ENCODE measurements around the gene FAM181A.

Gene FAM181A

DNA sequence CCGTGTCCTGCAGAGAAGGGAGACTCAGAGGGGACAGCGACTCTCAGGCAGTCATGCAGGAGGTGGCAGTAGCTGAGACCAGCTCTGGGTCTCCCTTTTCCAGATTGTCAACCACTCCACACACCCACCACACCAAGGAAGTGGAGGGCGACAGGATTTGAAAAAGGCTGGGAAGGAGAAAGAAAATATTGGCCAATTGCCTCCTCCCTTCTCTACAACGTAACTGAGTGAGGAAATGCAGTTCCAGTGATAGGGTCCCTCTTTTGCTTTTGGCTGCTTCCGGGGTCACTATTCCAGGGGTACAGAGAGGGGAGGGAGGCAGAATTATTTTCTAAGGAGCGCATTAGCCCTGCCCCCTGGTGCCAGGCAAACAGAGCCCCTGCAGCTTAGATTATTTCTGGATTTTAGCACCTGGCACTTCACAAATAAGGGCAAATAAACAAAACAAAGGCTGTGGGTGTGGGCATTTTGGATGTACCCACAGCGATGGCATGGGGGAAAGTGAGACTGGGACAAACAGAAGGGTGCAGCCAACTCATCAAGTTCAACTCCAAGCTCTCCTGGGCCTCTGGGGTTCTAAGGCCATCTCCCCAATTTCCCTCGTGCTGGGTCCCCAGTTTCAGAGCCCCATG, 28.8 kb downstream of the FAM181A start:
- TF ChIP-seq, protein P1, sequence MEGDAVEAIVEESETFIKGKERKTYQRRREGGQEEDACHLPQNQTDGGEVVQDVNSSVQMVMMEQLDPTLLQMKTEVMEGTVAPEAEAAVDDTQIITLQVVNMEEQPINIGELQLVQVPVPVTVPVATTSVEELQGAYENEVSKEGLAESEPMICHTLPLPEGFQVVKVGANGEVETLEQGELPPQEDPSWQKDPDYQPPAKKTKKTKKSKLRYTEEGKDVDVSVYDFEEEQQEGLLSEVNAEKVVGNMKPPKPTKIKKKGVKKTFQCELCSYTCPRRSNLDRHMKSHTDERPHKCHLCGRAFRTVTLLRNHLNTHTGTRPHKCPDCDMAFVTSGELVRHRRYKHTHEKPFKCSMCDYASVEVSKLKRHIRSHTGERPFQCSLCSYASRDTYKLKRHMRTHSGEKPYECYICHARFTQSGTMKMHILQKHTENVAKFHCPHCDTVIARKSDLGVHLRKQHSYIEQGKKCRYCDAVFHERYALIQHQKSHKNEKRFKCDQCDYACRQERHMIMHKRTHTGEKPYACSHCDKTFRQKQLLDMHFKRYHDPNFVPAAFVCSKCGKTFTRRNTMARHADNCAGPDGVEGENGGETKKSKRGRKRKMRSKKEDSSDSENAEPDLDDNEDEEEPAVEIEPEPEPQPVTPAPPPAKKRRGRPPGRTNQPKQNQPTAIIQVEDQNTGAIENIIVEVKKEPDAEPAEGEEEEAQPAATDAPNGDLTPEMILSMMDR (IDR thresholded peaks at IDR 0.05; ENCODE audit: low read depth, low read length) = no peak
- DNase-seq (ENCODE audit: extremely low read depth, low read depth) = no peak

DNA sequence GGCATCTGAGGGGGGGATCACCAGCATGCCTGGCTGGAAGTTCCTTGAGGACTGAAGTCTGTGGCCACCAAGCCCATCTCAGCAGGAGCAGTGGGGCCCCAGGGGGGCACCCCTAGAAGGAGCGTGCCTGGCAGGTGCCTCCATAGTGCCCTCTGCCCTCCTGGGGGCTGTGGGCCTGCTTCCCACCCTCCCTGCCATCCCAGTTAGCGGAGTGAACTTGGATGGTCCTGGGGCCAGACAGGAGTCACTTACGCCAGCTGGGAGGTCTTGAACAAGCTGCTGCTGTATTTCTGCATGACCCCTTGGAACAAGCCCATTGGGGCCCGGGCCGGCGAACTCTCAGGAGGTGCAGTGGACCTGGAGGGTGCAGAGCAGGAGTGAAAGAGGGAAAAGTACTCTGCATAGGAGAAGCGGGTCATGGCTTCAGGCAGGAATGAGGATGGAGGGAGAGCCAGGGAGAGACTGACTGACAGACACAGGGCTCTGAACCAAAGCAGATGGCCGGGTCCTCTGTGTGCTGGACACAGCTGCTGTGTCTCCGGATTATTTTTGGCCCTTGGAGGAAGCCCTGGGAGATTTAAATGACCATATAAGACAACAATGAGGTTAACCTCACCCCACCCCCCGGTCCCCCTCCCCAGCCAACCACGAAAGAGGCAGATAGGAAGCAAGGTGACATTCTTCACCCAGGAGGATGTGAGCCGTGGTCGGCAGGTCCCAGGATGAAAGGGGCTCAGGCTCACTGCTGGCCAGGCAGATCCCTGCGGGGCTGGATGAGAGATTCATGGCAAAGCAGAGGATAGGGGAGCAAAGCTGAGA, 29.6 kb downstream of the FAM181A start:
- DNase-seq (ENCODE audit: extremely low read depth, low read depth) = no peak
- TF ChIP-seq, protein P1 (IDR thresholded peaks at IDR 0.05; ENCODE audit: low read depth, low read length) = no peak

DNA sequence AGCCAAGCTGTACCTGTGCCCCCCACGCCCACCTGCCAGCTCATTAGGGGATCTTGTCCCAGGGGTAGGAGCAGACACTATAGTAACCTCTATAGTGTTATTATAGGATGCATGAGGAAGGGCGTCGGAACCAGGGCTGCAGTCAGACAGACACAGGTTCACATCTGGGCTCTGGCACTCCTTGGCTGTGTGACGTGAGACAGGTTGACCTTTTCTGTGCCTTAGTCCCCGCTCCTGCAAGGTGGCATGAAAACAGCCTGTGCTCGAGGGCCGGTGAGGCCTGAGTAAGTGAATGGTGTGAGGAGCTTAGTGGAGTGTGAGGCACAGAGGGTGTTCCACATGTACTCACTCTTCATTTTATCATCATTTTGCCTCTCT, 30.2 kb downstream of the FAM181A start:
- TF ChIP-seq, protein P1 (IDR thresholded peaks at IDR 0.05; ENCODE audit: low read depth, low read length) = no peak
- DNase-seq (ENCODE audit: extremely low read depth, low read depth) = no peak

DNA sequence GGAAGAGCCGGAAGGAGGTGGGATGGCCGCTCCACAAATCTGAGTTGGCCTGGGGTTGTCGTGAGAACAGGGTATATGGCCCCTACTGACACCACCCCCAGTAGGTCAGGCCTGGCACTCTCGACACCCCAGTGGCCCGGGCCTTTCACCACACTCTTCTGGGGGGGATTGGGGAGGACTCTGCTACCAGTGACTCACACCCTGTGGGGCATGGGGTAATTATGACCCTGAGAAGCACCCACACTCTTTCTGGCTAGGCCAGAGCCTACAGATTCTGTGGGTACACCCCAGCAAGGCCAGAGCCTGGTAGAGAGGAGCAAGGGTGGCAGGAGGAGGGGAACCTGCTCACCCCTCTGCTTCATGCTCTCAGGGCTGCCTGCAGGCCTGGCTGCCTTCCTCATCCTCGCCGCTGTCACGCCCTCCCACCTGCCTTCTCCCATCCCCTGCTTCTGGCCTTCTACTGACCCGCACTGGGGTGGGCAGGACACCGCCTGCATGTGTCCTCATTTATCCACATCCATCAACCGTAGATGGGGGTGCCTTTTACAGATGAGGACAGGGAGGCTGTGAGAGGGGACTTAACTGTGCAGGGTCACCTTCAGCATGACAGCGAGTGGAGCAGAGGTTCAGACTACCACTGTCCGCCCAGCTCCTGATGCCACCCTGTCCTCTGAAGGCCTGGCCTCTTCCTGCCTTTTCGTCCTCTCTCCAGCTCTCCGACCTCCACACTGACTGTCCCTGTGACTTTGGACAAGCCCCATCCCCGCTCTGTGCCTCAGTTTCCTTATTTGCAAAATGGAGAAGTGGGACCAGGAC, 30.8 kb downstream of the FAM181A start:
- no peak for DNase-seq (ENCODE audit: extremely low read depth, low read depth)
- TF ChIP-seq, protein P1 (IDR thresholded peaks at IDR 0.05; ENCODE audit: low read depth, low read length) = no peak

DNA sequence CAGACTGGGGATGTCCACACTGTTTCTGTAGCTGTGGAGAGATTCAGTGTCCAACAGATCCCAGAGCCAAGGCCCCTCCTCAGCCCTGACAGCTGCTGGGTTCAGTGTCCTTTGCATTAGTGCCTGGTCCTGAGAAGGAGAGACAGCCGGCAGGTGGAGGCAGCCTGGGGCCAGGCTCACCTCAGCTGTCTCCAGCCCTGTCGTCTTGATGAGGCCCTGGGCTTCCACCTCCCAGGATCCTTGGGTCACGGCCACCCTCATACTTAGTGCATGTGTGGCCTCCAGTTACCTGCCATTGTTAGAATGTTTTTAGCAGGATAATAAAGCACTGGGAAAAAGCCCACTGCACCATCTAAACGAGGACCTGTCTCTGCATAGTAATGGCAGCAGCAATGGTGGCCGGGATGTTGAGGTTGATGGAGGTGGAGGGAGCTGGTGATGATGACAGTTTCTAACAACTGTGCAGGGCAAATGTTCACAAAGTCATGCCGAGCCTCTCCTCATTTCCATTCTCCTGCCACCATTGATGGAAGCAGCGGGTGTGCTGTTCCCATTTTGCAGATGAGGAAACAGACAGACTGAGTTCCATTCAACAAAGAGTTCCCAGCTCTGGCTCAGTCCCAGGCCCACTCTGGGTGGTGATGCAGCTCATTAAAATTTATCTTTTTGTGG, 31.6 kb downstream of the FAM181A start:
- DNase-seq (ENCODE audit: extremely low read depth, low read depth) = no peak
- TF ChIP-seq, protein P1 (IDR thresholded peaks at IDR 0.05; ENCODE audit: low read depth, low read length) = no peak

DNA sequence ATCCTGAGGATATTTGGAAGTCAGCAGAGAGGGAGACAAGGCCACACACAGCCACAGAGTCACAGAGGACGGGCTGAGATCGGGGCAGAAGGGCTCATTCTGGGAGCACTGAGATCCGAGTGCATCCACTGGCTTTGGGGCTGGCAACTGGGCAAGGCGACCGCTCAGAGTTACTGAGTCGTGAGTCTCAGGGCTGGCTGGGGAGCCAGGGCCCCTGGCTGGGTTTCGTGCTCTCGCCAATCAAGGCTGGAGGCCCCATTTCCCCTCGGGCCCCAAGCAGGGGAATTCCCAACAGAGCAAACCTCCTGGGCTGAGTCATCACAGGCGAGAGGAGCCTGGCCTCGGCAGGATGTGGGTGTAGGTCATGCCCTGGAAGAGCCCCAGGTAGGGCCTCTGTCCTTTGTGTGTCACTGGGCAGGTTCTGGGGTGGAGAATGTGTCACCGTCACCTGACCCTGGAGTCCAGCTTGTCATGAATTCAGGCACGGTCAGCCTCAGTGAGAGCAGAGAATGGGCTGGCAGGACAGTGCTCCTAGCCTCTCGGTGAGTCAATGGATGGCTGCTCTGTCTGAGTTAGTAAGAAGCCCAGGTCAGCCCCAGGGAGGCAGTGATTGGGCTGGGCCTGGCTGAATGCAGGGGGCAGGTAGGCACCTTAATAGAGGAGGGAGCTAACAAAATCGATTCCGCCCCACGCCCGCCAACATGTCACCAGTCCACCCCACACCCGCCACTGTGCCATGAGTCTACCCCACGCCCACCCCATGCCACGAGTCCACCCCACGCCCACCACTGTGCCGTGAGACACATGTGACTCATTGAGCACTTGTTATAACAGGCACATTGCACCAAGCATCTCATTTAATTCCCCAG, 32.3 kb downstream of the FAM181A start:
- TF ChIP-seq, protein P1 (IDR thresholded peaks at IDR 0.05; ENCODE audit: low read depth, low read length) = no peak

More for the DNA sequence above, 32.3 kb downstream of the FAM181A start:
- peak; percentile 40 for DNase-seq (ENCODE audit: extremely low read depth, low read depth)
